ENCODE results near the gene KRT84. TPM values are rescaled to one million over a fixed set of nuclear protein-coding genes. Genes with fewer than 3 reads are reported as not detected.
"Not testable (repeated sequence)": the region's sequence is repeated elsewhere in the genome, so short reads cannot be mapped to it uniquely, and the experiment has no call there.

The KRT84 gene
- total RNA-seq, 2 donors from 2014 or later: not detected

DNA sequence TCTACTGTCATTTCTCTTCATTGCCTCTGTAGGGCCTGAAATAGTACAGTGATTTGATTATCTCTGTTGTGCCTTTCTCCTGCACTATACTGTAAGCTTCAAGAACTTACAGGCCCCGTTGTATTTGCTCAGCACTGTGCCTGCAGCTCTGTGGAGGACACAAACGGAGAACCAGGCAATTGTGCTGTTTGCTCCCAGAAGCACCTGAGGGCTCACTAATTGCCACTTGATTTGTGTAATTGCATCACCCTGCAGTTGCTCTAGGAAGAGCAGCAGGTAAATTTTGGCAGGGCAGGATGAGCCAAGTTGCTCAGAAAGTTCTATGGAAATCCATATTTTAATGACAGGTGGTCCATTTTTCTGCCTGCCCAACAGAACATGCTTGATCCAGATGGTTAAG, 32.3 kb upstream of the KRT84 start:
- ATAC-seq (replicated peaks): no peak
- Mint-ChIP-seq H3K36me3 (ENCODE audit: low read depth) (no peaks in the 10 kb centered on the region), H3K27me3 (peaks cover 17% of the 10 kb centered on the region), H3K9me3 (no peaks in the 10 kb centered on the region), H3K4me3 (no peak overlapping the region), H3K27ac (no peak overlapping the region), H3K4me1 (no peaks in the 10 kb centered on the region)

DNA sequence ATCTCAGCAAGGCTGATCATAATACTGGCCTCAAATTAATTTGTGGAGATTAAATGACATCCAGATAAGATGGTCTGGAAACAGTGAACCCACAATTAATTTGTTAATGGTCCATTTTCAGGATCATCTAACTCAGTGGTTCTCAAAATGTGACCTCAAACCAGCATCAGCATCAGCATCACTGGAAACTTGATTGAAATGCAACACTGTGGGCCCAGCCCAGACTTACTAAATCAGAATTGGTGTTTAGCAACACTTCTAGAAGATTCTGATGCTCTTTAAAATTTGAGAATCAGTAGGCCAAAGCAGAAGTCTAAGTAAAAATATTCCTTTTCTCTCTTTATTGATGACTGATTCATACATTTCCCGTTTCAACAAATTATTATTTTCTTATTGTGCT, 31.3 kb upstream of the KRT84 start:
- no peaks in the 10 kb centered on the region for H3K9me3 Mint-ChIP-seq
- H3K36me3 Mint-ChIP-seq (ENCODE audit: low read depth): no peaks in the 10 kb centered on the region
- no peaks in the 10 kb centered on the region for H3K4me1 Mint-ChIP-seq
- no peak overlapping the region for H3K27ac Mint-ChIP-seq
- no peak overlapping the region for H3K4me3 Mint-ChIP-seq
- H3K27me3 Mint-ChIP-seq: peaks cover 11% of the 10 kb centered on the region
- ATAC-seq (replicated peaks): no peak

DNA sequence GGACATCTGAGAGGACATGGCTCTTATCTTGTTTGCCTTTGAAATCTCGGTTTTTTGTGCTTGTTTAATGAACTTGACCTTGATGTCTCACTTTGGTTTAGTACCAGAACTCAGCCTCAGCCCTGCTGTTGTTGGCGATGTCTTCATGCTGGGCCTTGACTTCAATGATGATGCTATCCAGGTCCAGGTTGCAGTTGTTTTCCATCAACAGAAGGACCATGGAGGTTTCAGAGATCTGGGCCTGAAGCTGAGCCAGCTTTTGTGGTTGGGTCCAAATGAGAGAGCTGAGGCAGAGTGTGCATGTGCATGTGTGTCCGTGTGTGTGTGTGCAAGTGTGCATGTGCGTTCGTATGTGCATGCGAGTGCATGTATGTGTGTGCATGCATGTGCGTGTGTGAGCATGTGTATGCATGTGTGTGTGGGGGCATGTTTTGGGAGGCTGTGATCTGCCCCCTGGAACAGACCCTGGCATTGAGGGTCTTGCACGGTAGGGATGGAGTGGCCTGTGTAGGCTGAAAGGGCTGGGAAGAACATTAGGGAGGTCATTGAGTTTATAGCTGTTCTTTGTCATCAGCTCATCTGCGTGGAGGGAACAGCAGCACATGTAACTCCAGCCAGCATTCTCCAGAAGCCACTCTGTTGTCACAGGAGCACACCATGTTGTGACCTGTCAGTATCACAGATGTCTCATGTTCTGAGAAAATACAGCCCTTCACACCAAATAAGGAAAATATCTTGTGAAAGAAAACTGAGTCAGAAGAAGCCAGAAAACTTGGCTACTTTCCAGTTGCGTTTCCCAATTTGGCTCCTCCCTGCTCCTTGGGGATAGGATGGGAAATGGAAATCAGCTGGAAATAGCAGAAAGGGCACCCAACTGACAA, 30.7 kb upstream of the KRT84 start:
- Mint-ChIP-seq H3K27me3 (peaks cover 10% of the 10 kb centered on the region), H3K4me1 (no peaks in the 10 kb centered on the region)
- ATAC-seq (replicated peaks): no peak

DNA sequence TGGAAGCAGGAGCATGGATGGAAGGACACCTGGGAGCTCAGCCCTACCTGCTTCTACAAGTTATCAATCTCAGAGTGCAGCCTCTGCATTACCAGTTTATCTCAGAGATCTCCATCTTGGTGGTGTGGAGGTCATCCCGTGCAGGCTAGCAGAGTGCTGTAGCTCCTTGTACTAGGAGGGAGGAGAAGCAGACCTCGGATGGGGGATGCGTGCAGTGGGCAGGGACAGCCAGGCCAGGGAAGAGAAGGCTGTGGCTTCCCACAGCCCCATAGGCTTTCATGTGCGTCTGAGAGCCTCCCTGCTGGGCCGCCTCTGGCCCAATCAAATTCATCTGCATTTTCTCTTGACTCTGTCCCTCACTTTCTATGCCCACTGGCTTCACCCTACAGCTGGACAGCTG, 29.5 kb upstream of the KRT84 start:
- Mint-ChIP-seq H3K27ac (no peak overlapping the region), H3K27me3 (peaks cover 10% of the 10 kb centered on the region), H3K36me3 (ENCODE audit: low read depth) (no peaks in the 10 kb centered on the region), H3K4me3 (no peak overlapping the region), H3K4me1 (no peaks in the 10 kb centered on the region), H3K9me3 (no peaks in the 10 kb centered on the region)
- ATAC-seq (replicated peaks): no peak

More for the DNA sequence above, 30.7 kb upstream of the KRT84 start:
- no peak overlapping the region for H3K4me3 Mint-ChIP-seq
- H3K27ac Mint-ChIP-seq: no peak overlapping the region
- no peaks in the 10 kb centered on the region for H3K36me3 Mint-ChIP-seq (ENCODE audit: low read depth)
- no peaks in the 10 kb centered on the region for H3K9me3 Mint-ChIP-seq

DNA sequence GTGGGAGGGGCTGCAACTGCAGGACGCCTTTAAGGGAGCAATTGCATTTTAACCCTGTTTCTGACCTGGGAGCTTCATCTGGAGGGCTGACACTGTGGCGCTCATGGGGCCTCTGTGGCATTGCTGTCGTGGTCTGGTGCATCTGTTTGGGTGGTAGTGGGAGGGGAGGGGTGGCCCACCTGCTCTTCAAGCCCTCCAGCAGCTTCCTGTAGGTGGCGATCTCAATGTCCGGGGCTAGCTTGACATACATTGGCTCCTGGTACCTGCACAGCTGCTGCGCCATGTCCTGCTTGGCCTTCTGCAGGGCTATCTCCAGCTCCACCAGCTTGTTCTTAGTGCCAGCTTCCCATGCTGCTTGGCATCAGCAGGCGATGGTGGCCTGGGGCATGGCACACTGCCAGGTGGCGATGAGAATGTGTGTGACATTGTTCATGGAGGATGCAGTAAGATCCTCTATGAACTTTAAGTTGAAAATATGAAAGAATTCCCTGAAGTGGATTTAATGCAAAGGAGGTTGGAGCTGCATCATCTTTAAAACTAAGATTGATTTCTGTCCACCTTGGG, 28.4 kb upstream of the KRT84 start:
- no peak for ATAC-seq (replicated peaks)
- peaks cover 10% of the 10 kb centered on the region for H3K27me3 Mint-ChIP-seq
- H3K4me3 Mint-ChIP-seq: no peak overlapping the region

DNA sequence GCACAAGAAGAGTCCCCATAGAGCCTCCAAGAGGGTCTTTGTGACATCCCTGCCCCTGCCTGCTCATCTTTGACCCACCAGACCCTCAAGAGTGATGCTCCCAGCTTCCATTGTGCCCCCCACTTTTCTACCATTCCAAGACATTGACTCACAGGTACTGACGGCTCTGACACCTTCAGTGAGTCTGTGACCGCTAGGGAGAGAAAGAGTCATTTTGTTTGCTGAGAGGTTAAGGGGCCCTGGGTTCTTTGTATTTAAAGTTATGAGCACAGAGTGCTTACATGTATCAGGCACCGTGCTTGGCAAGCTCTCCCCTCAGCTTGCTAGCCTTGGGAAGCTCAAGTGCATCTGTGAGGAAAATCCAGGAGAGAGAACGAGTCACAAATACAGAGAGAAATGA, 27.8 kb upstream of the KRT84 start:
- H3K27ac Mint-ChIP-seq: no peak overlapping the region
- H3K4me1 Mint-ChIP-seq: no peaks in the 10 kb centered on the region
- H3K9me3 Mint-ChIP-seq: no peaks in the 10 kb centered on the region
- H3K4me3 Mint-ChIP-seq: no peak overlapping the region
- H3K36me3 Mint-ChIP-seq (ENCODE audit: low read depth): no peaks in the 10 kb centered on the region
- ATAC-seq (replicated peaks): no peak
- peaks cover 14% of the 10 kb centered on the region for H3K27me3 Mint-ChIP-seq

More for the DNA sequence above, 28.4 kb upstream of the KRT84 start:
- Mint-ChIP-seq H3K36me3 (ENCODE audit: low read depth) (no peaks in the 10 kb centered on the region), H3K9me3 (no peaks in the 10 kb centered on the region), H3K27ac (no peak overlapping the region), H3K4me1 (no peaks in the 10 kb centered on the region)

DNA sequence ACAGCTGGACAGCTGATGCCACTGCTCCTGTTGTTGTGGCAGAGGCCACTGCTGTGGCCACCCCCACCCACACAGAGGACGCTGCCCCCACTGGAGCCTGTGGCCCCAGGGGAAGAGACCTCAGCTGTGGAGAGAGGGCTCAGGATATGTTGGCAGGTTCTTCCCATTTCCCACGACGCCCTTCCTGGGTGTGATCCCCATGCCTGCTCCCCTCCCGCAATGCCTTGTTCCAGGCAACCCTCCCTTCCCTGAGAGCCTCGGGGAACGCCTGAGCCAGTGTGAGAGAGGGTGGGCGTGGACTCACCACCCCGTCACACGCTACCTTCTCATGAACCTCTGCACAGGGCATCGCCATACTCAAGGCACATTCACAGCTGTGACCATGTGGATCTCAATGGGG, 26.4 kb upstream of the KRT84 start:
- peaks cover 16% of the 10 kb centered on the region for H3K27me3 Mint-ChIP-seq
- H3K4me3 Mint-ChIP-seq: no peak overlapping the region
- H3K9me3 Mint-ChIP-seq: no peaks in the 10 kb centered on the region
- H3K36me3 Mint-ChIP-seq (ENCODE audit: low read depth): no peaks in the 10 kb centered on the region
- no peak overlapping the region for H3K27ac Mint-ChIP-seq
- no peak for ATAC-seq (replicated peaks)
- no peaks in the 10 kb centered on the region for H3K4me1 Mint-ChIP-seq

DNA sequence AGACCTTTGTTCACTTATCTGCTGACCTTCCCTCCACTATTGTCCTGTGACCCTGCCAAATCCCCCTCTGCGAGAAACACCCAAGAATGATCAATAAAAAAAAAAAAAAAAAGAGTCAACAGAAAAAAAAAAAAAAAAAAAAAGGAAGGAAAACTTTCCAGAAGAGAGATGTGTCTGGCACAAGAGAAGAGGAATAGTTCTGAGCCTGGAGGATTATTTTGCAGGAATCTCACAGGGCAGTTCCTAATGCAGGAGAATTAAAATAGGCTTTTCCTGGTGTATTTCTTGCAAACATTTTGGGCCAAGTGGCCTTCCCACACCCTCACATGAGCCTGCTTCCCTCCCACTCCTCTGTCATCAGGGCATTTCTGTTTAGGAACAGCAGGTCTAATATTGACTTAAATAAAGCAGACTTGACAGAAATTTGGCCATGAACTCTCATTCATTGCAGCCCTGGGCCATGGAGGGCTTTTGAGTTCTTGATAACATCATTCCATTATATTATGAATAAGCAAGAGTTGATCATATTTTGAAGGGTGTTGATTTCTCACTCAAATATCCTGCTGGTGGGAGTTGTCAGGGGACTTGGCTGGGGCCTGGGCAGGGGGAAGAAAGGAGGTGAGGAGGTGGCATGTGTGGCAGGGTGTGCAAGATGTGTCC, 25.3 kb upstream of the KRT84 start:
- not testable (repeated sequence) for H3K36me3 Mint-ChIP-seq (ENCODE audit: low read depth); H3K4me1 Mint-ChIP-seq; H3K4me3 Mint-ChIP-seq; ATAC-seq (replicated peaks); H3K27ac Mint-ChIP-seq; H3K9me3 Mint-ChIP-seq
- H3K27me3 Mint-ChIP-seq: peaks cover 16% of the 10 kb centered on the region

DNA sequence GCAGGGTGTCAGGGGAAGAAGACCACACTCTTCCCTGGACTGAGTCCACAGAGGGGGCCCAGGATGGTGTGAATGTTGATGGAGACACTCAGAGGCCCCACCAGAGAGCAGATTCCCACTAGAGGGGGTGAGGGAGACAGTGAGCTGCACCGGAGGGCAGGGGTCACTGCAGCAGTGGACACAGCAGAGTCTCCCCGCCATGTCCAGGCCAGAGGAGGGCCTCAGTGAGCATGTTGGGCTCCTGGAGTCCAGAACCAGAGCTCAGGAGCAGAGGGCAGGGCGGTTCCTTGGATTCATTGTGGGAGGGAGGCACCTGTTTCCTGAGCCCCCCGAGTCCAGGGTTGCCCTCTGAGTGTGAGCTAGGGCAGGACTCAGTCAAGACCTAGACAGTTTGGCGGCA, 22.5 kb upstream of the KRT84 start:
- no peaks in the 10 kb centered on the region for H3K36me3 Mint-ChIP-seq (ENCODE audit: low read depth)
- H3K4me1 Mint-ChIP-seq: no peaks in the 10 kb centered on the region
- H3K27ac Mint-ChIP-seq: no peak overlapping the region
- no peak overlapping the region for H3K4me3 Mint-ChIP-seq
- no peaks in the 10 kb centered on the region for H3K9me3 Mint-ChIP-seq
- ATAC-seq (replicated peaks): no peak
- H3K27me3 Mint-ChIP-seq: peaks cover 13% of the 10 kb centered on the region

DNA sequence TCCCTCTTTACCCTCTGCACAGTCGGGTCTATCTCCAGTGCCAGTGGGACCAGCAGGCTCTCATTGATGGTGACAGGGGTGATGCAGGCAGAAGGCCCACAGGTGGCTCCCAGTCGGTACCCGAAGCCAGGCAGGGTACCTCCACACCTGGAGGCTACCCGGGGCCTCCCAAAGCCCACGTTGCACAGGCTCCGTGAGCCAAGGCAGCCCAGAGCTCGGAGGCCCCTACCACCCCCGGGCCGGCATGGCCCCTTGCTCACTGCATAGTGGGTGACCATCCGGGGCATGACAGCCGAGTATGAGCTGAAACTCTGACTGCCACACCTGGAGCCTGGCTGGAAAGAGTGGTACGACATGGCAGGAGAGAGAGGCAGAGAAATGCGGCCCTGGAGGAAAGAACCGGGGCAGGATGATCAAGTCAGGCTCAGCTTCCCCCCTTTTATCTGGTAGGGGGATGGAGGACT, 20.5 kb upstream of the KRT84 start, which contains the start of gene KRT82:
KRT82 (minus strand) TSS at position 414 of the 464 bp plus-strand sequence; CDS start at position 356, 58 bp downstream.
- Mint-ChIP-seq H3K9me3 (no peaks in the 10 kb centered on the region), H3K36me3 (ENCODE audit: low read depth) (no peaks in the 10 kb centered on the region), H3K27me3 (peaks cover 12% of the 10 kb centered on the region), H3K27ac (no peak within 1 kb of the TSS), H3K4me1 (no peaks in the 10 kb centered on the region), H3K4me3 (no peak within 1 kb of the TSS)
- no peak for ATAC-seq (replicated peaks)

DNA sequence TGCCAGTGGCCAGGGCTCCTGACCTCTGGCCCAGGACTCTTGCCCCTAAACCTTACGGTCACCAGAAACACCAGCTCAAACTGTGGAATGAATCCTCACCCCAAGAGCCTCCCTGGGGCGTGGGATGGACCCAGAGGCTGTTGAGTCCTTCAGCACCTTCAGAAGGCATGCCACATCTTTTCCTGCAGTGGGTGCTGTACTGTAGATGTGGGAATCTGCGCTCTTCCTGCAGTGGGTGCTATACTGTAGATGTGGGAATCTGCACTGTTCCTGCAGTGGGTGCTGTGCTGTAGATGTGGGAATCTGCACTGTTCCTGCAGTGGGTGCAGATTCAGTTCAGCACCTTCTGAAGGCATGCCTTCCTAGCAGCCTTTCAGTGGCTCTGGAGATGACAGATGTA, 19.5 kb upstream of the KRT84 start:
- Mint-ChIP-seq H3K4me1 (no peaks in the 10 kb centered on the region), H3K36me3 (ENCODE audit: low read depth) (no peaks in the 10 kb centered on the region), H3K4me3 (no peak overlapping the region), H3K27me3 (peaks cover 12% of the 10 kb centered on the region), H3K27ac (no peak overlapping the region), H3K9me3 (no peaks in the 10 kb centered on the region)
- ATAC-seq (replicated peaks): no peak

DNA sequence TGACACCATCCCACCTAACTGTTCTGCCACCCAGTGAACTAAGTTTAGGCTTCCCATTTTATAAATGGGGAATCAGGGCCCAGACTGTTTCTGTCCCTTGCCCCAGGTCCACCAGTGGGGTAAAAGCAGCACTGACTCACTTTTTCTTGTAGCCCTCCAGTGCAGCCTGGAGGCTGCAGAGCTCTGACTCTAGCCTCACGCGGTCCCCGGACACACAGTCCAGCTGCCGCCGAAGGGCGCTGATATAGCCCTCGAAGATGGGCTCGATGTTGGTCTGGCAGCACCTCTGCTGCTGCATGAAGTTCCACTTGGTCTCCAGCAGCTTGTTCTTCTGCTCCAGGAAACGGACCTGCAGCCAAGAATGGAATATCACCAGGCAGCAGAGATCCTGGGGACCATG, 18.1 kb upstream of the KRT84 start:
- H3K9me3 Mint-ChIP-seq: no peaks in the 10 kb centered on the region
- H3K27me3 Mint-ChIP-seq: peaks cover 10% of the 10 kb centered on the region
- no peaks in the 10 kb centered on the region for H3K4me1 Mint-ChIP-seq
- no peak for ATAC-seq (replicated peaks)
- H3K27ac Mint-ChIP-seq: no peak overlapping the region
- H3K4me3 Mint-ChIP-seq: no peak overlapping the region
- H3K36me3 Mint-ChIP-seq (ENCODE audit: low read depth): no peaks in the 10 kb centered on the region

DNA sequence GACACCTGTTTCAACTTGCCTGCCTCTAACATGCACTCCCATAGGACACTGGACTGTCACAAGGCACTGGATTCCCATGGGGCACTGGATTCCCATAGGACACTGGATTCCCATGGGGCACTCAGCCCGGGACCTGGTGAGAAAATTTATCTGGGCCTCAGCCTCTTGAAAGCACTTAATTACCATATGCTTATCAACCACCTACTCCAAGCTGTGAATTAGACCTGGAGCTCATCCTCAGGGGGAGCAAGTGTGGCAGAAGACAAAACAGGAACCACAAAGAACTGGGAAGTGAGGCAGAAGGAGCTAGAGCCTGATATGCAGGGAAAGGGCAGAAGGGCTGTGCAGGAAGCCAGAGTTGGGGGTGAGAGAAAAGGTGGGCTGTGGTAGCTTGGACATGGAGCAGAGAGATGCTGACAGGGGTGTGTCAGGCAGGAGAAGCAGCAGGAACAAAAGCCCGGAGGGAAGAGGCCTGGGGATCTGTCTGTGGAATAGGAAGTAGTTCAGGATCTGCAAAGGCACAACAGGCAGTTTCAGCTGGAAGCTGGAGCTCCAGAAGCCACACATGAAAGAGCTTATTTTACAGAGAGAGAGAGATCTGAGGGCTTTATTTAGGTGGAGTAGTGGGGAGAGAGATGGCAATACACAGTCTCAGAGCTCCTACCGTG, 17.6 kb upstream of the KRT84 start:
- Mint-ChIP-seq H3K27ac (no peak overlapping the region), H3K4me3 (no peak overlapping the region), H3K9me3 (no peaks in the 10 kb centered on the region), H3K36me3 (ENCODE audit: low read depth) (no peaks in the 10 kb centered on the region), H3K4me1 (no peaks in the 10 kb centered on the region), H3K27me3 (peaks cover 8% of the 10 kb centered on the region)
- ATAC-seq (replicated peaks): no peak

DNA sequence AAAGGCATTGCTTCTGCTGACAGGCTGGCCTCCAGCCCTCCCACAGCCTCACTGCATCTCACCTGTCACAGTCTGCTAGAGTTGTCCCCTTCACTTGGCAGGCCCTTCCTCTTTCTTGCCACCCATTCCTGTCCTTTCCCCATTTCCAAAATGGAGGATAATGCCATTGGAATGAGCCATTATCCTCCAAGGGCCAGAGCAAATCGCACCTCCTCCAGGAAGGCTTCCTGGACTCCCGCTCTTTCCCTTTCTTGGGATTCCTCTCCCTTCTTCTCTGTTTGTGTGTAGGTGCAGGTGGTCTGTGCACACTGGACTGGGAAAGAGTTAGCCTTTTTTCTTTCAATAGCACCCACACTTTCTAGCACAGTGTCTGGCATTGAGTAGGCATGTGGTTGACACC, 16.9 kb upstream of the KRT84 start:
- no peak for ATAC-seq (replicated peaks)
- no peaks in the 10 kb centered on the region for H3K4me1 Mint-ChIP-seq
- no peaks in the 10 kb centered on the region for H3K36me3 Mint-ChIP-seq (ENCODE audit: low read depth)
- H3K27ac Mint-ChIP-seq: no peak overlapping the region
- no peaks in the 10 kb centered on the region for H3K9me3 Mint-ChIP-seq
- H3K4me3 Mint-ChIP-seq: no peak overlapping the region
- H3K27me3 Mint-ChIP-seq: peaks cover 5% of the 10 kb centered on the region

Data from activated T-helper 17 cell treated with anti-CD3 and anti-CD28 coated beads, Interleukin-2, amount 50 U/mL, for 72 hours (primary cell).